Stimulated activated CD4-positive, alpha-beta T cell treated with anti-CD3 and anti-CD28 coated beads, Interleukin-12 subunit alpha, Interleukin-12 subunit beta, amount 100 ng/mL, for 24 hours (primary cell): ENCODE data around the gene TIMM23.

Source experiments
- DNase-seq, 2 experiments: peaks; one replicate each; pipeline ENCODE4 v3.0.0-alpha.2; 2020; ENCODE audit warnings: low read depth in 2 of 2

The TIMM23 gene

DNA sequence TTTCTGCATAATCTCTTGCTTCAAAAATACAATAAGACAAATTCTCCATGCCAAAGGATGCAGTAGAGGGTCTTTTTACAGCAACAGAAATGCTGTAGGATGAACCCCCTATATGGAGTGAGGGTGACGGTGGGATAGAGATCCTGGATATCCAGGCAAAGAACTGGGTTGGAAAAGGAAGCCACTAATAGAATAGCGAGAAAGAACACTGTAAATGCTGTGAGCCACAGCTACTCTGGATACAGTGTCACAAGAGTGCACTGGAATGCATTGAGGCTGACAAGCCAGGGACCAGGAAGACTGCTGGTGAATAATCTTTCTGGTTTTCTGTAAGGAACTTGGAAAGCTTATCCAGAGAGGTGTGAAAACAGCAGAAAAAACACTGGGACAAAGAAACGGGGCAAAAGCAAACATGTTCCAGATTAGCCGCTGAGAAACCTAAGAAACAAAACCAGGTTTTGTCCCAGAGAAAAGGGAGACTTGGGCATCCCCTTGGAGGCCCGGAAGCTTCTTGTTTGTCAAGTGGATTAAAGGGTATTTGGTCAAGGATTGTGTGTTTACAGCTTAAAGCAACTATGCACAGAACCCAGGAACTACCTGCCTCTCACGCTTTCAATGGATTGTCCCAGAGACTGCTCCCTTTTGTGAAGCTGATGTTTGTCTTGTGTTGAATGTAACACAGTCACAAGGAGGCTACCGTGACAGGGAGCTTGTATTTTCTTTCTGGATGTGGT, 79.9 kb downstream of the TIMM23 start:
- no peak for DNase-seq

DNA sequence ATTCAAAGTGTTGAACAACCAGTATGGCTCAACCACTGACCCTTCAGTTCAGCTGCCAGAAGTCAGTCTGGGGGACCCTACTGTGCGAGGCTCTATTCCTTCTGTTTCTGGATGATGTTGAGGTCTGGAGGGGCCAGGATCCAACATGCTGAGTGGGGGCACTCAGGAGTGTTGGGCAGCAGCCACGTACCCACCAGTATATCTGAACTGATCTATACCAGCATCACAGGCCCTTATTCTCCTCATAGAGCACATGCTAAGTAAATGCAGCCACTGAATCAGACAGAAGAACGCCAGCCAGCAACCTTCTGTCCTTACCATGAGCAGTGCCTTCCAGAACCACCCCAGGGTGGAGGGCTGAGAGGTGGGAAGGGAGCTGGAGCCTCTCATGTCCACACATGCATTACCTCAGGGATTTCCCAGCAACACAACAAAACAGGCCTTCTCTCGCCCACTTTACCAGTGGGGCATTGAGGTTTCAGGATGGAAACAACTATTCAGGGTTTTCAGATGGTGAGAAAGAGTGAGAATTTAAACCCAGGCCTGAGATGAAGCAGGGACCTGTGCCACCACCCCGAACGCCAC, 80.6 kb downstream of the TIMM23 start:
- no peak for DNase-seq
